GM23338 (cell line): Measurements from ENCODE around the gene RELN.

Experiments
- CTCF ChIP-seq, 2 experiments: fragments of 200-600 bp in 1 of 2; sonication (generic) in 1 of 2; conservative IDR thresholded peaks; 2 replicates each; pipeline versions ENCODE4 v1.5.1 to v1.6.1; 2016 to 2017; ENCODE audit warnings: antibody characterized with exemption in 2 of 2, low read depth in 2 of 2, mild to moderate bottlenecking in 2 of 2, moderate library complexity in 1 of 2
- EZH2phosphoT487 ChIP-seq: fragments of 200-600 bp; sonication (generic); IDR thresholded peaks from one replicate; pipeline ENCODE4 v1.8.1; 2018; ENCODE audit warnings: antibody characterized with exemption; ENCODE audit not compliant: unreplicated experiment
- JUNB ChIP-seq: IDR thresholded peaks from one replicate; pipeline ENCODE4 v1.6.1; 2016; ENCODE audit warnings: antibody characterized with exemption; ENCODE audit not compliant: unreplicated experiment
- NANOG ChIP-seq: IDR thresholded peaks from 2 replicates; pipeline ENCODE4 v1.6.1; 2016; ENCODE audit warnings: antibody characterized with exemption, borderline replicate concordance

GRCh38 chr7:103784646-103785286, 204.7 kb downstream of the RELN start:
- TF ChIP-seq CTCF (conservative IDR thresholded peaks at IDR 0.05; ENCODE audit: low read depth in 2 of 2) (no peak), EZH2phosphoT487 (no peak), JUNB (no peak), NANOG (no peak)
